T-helper 1 cell (primary cell): ENCODE results near the gene LMNTD1.
A peak's percentile ranks its signal among the peaks of the same experiment; 100 is the strongest.
"Not testable (repeated sequence)": the region's sequence is repeated elsewhere in the genome, so short reads cannot be mapped to it uniquely, and the experiment has no call there.

Experiments used
- DNase-seq, 5 donors: peaks; one replicate each; pipeline ENCODE4 v3.0.0-alpha.2; 2012 to 2020

The LMNTD1 gene

DNA sequence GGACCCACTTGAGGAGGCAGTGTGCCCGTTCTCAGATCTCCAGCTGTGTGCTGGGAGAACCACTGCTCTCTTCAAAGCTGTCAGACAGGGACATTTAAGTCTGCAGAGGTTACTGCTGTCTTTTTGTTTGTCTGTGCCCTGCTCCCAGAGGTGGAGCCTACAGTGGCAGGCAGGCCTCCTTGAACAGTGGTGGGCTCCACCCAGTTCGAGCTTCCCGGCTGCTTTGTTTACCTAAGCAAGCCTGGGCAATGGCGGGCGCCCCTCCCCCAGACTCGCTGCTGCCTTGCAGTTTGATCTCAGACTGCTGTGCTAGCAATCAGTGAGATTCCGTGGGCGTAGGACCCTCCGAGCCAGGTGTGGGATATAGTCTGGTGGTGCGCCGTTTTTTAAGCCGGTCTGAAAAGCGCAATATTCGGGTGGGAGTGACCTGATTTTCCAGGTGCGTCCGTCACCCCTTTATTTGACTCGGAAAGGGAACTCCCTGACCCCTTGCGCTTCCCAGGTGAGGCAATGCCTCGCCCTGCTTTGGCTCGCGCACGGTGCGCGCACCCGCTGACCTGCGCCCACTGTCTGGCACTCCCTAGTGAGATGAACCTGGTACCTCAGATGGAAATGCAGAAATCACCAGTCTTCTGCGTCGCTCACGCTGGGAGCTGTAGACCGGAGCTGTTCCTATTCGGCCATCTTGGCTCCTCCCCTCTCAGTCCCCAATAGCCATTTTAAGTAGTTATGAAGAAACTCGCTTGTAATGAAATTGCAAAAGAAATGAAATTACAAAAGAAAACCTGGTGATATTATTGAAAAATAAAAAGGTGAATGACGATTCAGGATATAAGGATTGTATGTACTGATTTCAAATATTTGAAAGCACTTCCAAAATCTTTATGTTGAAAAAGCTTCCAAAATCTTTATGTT is 63.9 kb downstream of the LMNTD1 start:
- DNase-seq: not testable (repeated sequence)

- no peak for DNase-seq
Observed at GRCh38 chr12:25482625-25483024, 70.5 kb downstream of the LMNTD1 start.

DNA sequence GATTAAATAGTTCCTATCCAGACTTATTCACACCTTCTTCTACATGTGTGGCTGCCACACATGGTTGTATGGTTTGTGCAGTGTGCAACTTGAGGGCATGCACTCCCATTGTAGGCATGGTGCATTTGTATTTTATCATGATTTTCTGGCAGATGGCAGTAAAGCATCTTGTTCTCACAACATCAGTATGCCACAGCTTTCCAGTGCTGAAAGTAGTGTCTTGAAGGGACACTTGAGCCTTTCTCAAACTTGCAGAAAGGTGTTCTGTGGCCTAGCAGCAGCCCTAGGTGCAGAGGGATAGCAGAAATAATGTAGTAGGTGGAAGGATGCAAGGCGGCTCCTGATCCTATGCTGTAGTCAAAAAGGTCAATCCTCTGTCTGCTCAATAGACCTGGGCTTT is 72.9 kb downstream of the LMNTD1 start:
- no peak for DNase-seq

DNA sequence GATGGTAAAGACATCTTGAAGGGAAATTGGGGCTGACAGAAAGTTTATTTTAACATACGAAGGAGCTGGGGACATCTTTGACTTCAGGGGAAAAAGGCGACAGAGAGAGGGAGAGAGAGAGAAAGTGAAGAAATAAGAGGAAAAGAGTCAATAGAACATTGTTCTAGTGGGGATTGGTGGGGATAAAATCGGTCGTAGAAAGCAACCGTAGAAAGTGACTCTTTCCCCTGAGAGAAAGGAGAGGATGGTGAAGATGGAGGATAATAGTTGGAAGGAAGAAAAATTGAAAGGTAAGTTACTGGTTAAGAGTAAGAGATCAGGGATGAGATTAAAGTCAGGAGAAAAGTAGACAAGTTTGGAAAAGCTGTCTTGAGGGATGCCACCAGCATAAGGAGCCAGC is 75.9 kb downstream of the LMNTD1 start:
- no peak for DNase-seq

GRCh38 chr12:25472453-25472852 is 80.6 kb downstream of the LMNTD1 start:
- no peak for DNase-seq

- DNase-seq: no peak
Observed at GRCh38 chr12:25469861-25470260, 83.2 kb downstream of the LMNTD1 start.

- DNase-seq: no peak
Observed at GRCh38 chr12:25469368-25469767, 83.7 kb downstream of the LMNTD1 start.

DNA sequence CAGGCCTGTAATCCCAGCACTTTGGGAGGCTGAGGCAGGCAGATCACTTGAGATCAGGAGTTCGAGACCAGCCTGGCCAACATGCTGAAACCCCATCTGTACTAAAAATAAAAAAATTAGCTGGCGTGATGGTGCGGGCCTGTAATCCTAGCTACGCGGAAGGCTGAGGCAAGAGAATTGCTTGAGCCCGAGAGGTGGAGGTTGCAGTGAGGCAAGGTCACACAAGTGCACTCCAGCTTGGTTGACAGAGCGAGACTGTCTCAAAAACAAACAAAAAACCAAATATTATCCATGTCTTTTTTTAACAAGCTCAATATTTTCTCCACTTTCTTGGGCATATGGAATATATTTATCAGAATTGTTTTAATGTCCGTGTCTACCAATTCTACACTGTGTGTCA is 89.6 kb downstream of the LMNTD1 start:
- no peak for DNase-seq

DNA sequence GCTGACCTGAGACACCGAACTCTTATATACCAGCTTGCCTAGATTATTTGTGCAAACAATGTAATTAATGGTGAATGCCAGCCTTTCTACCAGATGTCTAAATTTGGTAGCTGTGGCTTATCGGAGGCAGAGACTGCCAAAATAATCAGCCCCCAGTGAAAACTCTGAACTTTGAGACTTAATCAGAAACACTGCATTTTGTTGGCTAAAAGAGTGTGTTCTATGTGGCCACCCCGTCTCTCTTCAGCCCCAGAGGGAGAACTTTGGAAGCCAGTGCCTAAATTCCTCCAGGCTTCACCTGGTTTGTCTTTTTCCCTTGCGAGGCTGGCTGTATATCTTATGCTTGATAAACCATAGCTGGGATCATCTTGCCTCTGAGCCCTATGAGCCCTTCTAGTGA is 90.1 kb downstream of the LMNTD1 start:
- DNase-seq: no peak

DNA sequence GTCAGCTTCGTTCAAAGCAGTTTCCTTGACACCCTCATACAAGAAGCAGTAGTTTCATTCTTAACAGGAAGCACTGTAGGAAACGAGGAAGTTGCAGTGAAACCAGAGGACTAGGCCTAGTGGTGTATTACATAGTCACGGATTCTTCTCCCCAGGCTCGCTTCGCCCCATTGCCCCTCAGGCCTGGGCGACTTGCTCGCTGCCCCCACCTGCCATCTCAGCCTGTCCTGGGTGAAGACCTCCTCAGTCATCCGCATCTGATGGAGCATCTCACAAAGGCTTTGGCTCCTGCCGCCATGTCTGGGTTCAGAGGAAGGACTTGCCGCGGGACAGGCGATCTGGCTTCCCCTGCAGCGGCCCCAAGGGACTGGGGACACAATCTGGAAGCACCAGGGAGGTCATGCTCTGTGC is 93.5 kb downstream of the LMNTD1 start:
- no peak for DNase-seq

DNA sequence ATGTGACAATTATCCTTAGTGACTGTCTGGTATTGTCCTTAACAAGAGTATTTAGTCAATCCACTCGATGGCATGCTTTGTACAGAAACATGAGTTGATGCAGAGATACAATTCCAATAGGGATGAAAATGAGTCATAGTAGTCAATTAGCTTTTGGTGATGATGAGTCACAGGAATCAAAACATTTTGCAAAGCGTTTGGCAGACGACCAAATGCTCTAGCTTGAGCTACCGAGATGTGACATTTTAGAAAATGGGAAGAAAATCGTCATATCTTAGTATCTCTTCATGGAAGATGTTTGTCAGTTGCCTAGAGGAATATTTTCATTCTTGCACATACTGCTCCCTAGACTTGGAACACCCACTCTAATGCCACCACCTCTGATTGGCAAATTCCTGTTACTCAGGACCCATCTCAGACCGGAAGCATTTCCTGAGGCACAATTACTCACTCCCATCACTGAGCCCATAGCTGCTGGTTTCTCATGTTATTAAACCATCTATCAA is 95.0 kb downstream of the LMNTD1 start:
- DNase-seq: no peak

GRCh38 chr12:25456474-25456873 is 96.6 kb downstream of the LMNTD1 start:
- no peak for DNase-seq

- DNase-seq: no peak
Observed at GRCh38 chr12:25455696-25456095, 97.4 kb downstream of the LMNTD1 start.

GRCh38 chr12:25449007-25449406 is 104.1 kb downstream of the LMNTD1 start:
- DNase-seq: no peak

DNA sequence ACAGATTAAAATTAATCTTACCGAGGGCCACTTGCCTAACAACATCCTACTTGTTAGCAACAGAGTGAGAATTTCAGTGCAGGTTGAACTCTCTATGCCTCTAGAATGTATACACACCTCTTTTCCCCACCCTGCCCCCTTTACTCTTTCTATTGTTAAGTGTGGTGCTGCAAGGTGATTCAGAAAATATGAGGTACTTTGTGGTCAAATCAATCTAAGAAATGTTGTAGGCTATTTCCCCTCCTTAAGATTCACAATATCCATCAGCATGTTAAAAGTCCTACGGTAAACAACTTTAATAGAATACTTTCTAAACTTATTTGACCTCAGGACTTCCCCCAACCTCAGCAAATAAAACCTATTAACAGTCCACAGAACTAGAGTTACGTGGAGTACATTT is 106.0 kb downstream of the LMNTD1 start:
- DNase-seq: no peak

DNA sequence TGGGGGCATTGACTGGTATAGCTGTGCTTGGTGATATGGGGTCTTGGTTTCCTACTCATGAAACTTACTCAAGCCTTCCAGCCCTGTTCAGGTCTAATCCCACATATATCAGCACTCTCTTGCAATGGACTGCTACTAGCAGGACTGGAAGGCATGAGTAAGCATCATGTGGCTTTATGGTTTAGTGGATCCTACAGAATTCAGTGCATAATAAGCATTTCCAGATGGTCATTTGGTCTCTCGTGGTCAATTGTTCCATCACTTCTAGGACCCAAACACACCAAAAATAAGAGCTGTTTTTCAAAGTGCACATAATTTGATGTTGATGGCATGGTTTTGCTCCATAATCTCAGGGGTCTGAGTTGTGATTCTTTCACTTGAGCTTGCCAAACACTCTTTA is 114.4 kb downstream of the LMNTD1 start:
- no peak for DNase-seq

- DNase-seq: peak in 2 of 5 donors; percentile 8 to 61
Observed at GRCh38 chr12:25436206-25437030, 116.7 kb downstream of the LMNTD1 start.

GRCh38 chr12:25435431-25435830 is 117.7 kb downstream of the LMNTD1 start:
- no peak for DNase-seq

DNA sequence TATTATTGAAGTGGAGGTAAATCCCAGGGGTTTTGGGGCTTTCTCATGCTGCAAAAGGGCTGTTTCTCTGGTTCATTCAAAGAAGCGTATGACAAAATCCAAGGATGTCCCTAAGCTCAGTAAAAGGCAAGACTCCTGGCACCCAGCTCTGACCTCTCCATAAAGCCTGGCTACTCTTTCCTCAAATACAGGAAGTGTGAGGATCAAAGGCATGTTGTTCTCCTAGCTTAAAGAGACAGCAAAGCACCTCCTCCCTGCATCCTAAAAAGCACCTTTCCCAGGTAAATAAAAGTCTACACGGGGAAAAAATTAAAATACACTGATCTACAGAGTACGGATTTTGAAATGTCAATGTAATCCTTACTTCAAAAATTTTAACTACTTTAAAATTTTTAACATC is 118.6 kb downstream of the LMNTD1 start:
- no peak for DNase-seq

- no peak for DNase-seq
Observed at GRCh38 chr12:25433581-25434325, 119.3 kb downstream of the LMNTD1 start.

DNA sequence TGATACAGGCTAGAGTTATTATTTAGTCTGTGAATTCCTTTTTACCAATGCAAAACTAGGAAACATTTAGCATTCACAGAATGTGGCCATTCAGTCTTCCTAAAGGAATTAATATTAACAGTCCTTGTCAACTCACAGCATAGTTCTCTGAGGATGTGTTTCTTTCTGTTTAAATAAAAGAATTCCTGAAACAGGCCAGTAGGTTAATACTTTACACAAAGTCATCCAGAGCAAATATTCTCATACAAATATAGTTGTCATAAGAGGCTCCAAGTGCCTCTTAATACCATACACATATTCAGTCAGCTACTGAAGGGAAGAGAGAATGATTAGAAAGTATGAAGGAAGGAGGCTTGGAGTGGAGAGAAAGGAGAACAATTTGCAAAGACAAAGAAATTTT is 120.1 kb downstream of the LMNTD1 start:
- no peak for DNase-seq

GRCh38 chr12:25427337-25428249 is 125.5 kb downstream of the LMNTD1 start:
- no peak for DNase-seq
